ENCODE results near the gene C4orf51.

DNA sequence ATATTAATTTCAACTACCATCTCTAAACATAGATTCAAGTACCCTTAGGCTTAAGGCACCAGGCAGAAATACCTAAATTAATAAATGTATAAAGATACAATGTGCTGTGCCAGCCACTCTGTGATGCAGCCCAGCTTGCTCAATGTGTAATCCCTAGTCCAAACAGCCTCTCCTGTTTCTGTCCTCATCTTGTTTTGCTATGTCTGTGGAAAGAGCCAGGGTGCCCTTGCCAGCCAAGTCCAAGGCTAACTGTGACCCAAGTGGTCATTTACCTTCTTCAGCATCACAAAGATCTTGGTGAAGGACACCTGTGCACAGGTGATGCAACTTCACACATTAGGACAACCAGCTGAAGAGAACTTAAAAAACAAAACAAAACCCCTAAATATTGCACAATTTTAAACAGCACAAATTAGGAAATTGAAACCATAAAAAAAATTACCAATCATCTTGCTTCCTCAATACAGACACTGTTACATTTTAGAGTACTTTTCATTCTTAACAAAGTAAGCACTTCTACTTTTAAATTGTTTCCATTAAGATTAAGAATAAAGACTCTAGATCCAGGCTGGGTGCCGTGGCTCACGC is 89.6 kb downstream of the C4orf51 start:
- TF ChIP-seq, protein P1, sequence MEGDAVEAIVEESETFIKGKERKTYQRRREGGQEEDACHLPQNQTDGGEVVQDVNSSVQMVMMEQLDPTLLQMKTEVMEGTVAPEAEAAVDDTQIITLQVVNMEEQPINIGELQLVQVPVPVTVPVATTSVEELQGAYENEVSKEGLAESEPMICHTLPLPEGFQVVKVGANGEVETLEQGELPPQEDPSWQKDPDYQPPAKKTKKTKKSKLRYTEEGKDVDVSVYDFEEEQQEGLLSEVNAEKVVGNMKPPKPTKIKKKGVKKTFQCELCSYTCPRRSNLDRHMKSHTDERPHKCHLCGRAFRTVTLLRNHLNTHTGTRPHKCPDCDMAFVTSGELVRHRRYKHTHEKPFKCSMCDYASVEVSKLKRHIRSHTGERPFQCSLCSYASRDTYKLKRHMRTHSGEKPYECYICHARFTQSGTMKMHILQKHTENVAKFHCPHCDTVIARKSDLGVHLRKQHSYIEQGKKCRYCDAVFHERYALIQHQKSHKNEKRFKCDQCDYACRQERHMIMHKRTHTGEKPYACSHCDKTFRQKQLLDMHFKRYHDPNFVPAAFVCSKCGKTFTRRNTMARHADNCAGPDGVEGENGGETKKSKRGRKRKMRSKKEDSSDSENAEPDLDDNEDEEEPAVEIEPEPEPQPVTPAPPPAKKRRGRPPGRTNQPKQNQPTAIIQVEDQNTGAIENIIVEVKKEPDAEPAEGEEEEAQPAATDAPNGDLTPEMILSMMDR (IDR thresholded peaks at IDR 0.05): no peak
- TF ChIP-seq POLR2A (IDR thresholded peaks at IDR 0.05): no peak
